Measurements from ENCODE around the gene CALN1. TPM values are rescaled to one million over a fixed set of nuclear protein-coding genes. Genes with fewer than 3 reads are reported as not detected.

The CALN1 gene
- total and polyA plus RNA-seq, 2 of the 8 experiments (the other 6 are each of a cell fraction or from before 2014, with no cell fraction given) = 6.4 to 15.2 TPM

GRCh38 chr7:71785216-71785615 lies 626.9 kb downstream of the CALN1 start:
- H3K4me3 ChIP-seq (ENCODE audit: extremely low read depth in 1 of 4, insufficient read depth in 2 of 4, low read depth in 3 of 4, low read length in 4 of 4) = no peak overlapping the region
- peaks cover 2 to 9% (median 5%) of the 10 kb centered on the region in 4 experiments; a peak in 6 of 7 replicates for H3K4me1 ChIP-seq (replicated peaks in 1 of 4; ENCODE audit: control insufficient read depth in 3 of 4, insufficient read depth in 4 of 4, low read length in 3 of 4)
- H2BK120ac ChIP-seq (replicated peaks; ENCODE audit: low read depth, low read length) = no peak overlapping the region
- H3K36me3 ChIP-seq (ENCODE audit: control insufficient read depth in 2 of 4, insufficient read depth in 4 of 4, low read length in 3 of 4) = peaks cover 0 to 9% (median 0%) of the 10 kb centered on the region in 4 experiments; a peak in 3 of 8 replicates
- no peak overlapping the region for H2BK20ac ChIP-seq (ENCODE audit: low read length)
- no peak overlapping the region for H3K56ac ChIP-seq (replicated peaks; ENCODE audit: insufficient read length, low read depth, low read length)
- H3K14ac ChIP-seq (ENCODE audit: insufficient read length) = no peak overlapping the region
- no peaks in the 10 kb centered on the region for H3K79me1 ChIP-seq (ENCODE audit: low read depth, low read length)
- peaks cover 12 to 22% of the 10 kb centered on the region in 2 experiments; a peak in 3 of 4 replicates for H3K9me3 ChIP-seq (ENCODE audit: insufficient read depth in 2 of 2, low read depth in 1 of 2, low read length in 1 of 2)
- no peak overlapping the region for H3K27ac ChIP-seq (ENCODE audit: low read depth, low read length)
- H2BK5ac ChIP-seq (ENCODE audit: low read depth, low read length) = no peak overlapping the region
- H2BK12ac ChIP-seq (ENCODE audit: low read depth, low read length) = no peak overlapping the region
- TF ChIP-seq RAD21 (IDR thresholded peaks at IDR 0.05 in 1 of 2, conservative IDR thresholded peaks at IDR 0.05 in 1 of 2; ENCODE audit: low read depth in 2 of 2, low read length in 2 of 2) = peak; percentile 39 to 52; a peak in 3 of 4 replicates
- no peak for TF ChIP-seq SP4 (IDR thresholded peaks at IDR 0.05; ENCODE audit: low read length)
- TF ChIP-seq, protein P1, sequence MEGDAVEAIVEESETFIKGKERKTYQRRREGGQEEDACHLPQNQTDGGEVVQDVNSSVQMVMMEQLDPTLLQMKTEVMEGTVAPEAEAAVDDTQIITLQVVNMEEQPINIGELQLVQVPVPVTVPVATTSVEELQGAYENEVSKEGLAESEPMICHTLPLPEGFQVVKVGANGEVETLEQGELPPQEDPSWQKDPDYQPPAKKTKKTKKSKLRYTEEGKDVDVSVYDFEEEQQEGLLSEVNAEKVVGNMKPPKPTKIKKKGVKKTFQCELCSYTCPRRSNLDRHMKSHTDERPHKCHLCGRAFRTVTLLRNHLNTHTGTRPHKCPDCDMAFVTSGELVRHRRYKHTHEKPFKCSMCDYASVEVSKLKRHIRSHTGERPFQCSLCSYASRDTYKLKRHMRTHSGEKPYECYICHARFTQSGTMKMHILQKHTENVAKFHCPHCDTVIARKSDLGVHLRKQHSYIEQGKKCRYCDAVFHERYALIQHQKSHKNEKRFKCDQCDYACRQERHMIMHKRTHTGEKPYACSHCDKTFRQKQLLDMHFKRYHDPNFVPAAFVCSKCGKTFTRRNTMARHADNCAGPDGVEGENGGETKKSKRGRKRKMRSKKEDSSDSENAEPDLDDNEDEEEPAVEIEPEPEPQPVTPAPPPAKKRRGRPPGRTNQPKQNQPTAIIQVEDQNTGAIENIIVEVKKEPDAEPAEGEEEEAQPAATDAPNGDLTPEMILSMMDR (IDR thresholded peaks at IDR 0.05; ENCODE audit: control extremely low read depth in 1 of 3, insufficient read depth in 1 of 3, low read depth in 1 of 3, low read length in 3 of 3) = peak in 2 of 3 experiments; percentile 22 to 42; a peak in 2 of 4 replicates
- H4K20me1 ChIP-seq (replicated peaks in 1 of 2; ENCODE audit: control insufficient read depth in 1 of 2, insufficient read depth in 2 of 2, low read length in 2 of 2) = no peaks in the 10 kb centered on the region
- H4K8ac ChIP-seq (ENCODE audit: extremely low read depth, insufficient read depth, low read length) = no peak overlapping the region
- H3K18ac ChIP-seq (ENCODE audit: extremely low read depth, low read length) = no peak overlapping the region
- no peak overlapping the region for H3K4me2 ChIP-seq (ENCODE audit: insufficient read depth in 1 of 2, low read depth in 2 of 2, low read length in 2 of 2)
- H3K23ac ChIP-seq (ENCODE audit: insufficient read length) = no peak overlapping the region
- CTCF ChIA-PET (ENCODE audit: partially characterized antibody) = interaction anchor here (0.6 to 1.3 kb wide), 3 partner anchors 44 to 51 kb away, joined by 3 to 4 read pairs (median 3); no protein-coding TSS in a partner anchor
- no peak for DNase-seq (ENCODE audit: low read depth in 1 of 2, low spot score in 2 of 2)
- H2AFZ ChIP-seq (ENCODE audit: low read length) = no peak overlapping the region
- H3K4ac ChIP-seq (replicated peaks; ENCODE audit: insufficient read length, low read depth, low read length) = no peak overlapping the region
- POLR2A ChIA-PET (ENCODE audit: partially characterized antibody) = no interaction called here
- no peak overlapping the region for H4K91ac ChIP-seq (replicated peaks; ENCODE audit: insufficient read length, low read length)
- no peak for FAIRE-seq
- no peak overlapping the region for H3K9ac ChIP-seq (replicated peaks in 1 of 4; ENCODE audit: extremely low read depth in 1 of 4, low read depth in 3 of 4, low read length in 3 of 4)
- WGBS, 2 experiments (ENCODE audit: extremely low coverage in 1 of 2, insufficient coverage in 1 of 2, insufficient read length in 1 of 2, insufficient replicate concordance in 2 of 2, low coverage in 1 of 2, low lambda C conversion rate in 2 of 2, missing lambda C conversion rate in 1 of 2) = 94% methylated on average over 5 of the region's 5 CpGs; no CpG with 5 or more reads in 1 of the 2 experiments
- no peaks in the 10 kb centered on the region for H3K79me2 ChIP-seq (ENCODE audit: control insufficient read depth in 1 of 2, insufficient read depth in 2 of 2, low read length in 2 of 2)
- H4K5ac ChIP-seq (ENCODE audit: insufficient read length, low read depth, low read length) = no peak overlapping the region
- no peak overlapping the region for H2BK15ac ChIP-seq (ENCODE audit: low read length)
- H3K27me3 ChIP-seq (replicated peaks in 1 of 4; ENCODE audit: control insufficient read depth in 3 of 4, extremely low read depth in 1 of 4, insufficient read depth in 3 of 4, low read length in 3 of 4) = no peaks in the 10 kb centered on the region; a peak in 2 of 7 replicates
- no peaks in the 10 kb centered on the region for H3K23me2 ChIP-seq (ENCODE audit: low read depth, low read length)
- H2AK5ac ChIP-seq (ENCODE audit: low read depth, low read length) = no peak overlapping the region

Data from H1 (cell line).